ENCODE data around the gene SORT1. TPM values are rescaled to one million over a fixed set of nuclear protein-coding genes. Genes with fewer than 3 reads are reported as not detected.
"Not testable (repeated sequence)": the region's sequence is repeated elsewhere in the genome, so short reads cannot be mapped to it uniquely, and the experiment has no call there.

The SORT1 gene
- total RNA-seq, 1 donor from 2014 or later: 0.20 TPM

- Mint-ChIP-seq H3K4me3 (peak overlapping the region; percentile 83), H3K36me3 (ENCODE audit: low read depth) (peaks cover 25% of the 10 kb centered on the region), H3K27ac (no peak overlapping the region), H3K9me3 (no peaks in the 10 kb centered on the region), H3K4me1 (peaks cover 16% of the 10 kb centered on the region), H3K27me3 (peaks cover 40% of the 10 kb centered on the region)
- intact Hi-C loops (cut with micrococcal nuclease): loop anchor here (1.0 to 10.0 kb wide), 6 partner anchors 115 to 284 kb away; partner anchors contain the start of genes ELAPOR1 and PSRC1
- TF ChIP-seq CTCF (IDR thresholded peaks at IDR 0.05): no peak
- DNase-seq: no peak
- ChIA-PET CTCF (interaction anchor here (0.7 to 7.5 kb wide), 17 partner anchors 10 to 197 kb away, joined by 3 to 207 read pairs (median 5); partner anchors contain the start of genes CYB561D1, MYBPHL and PSRC1), POLR2A (interaction anchor here (0.8 to 2.3 kb wide), 4 partner anchors 27 to 152 kb away, joined by 3 to 8 read pairs (median 4); partner anchors contain the start of gene PSMA5)
- no peak for ATAC-seq (ENCODE audit: low read depth)
Observed at GRCh38 chr1:109398343-109399225, 866 bp upstream of the SORT1 start.

- Mint-ChIP-seq H3K36me3 (ENCODE audit: low read depth) (peaks cover 17% of the 10 kb centered on the region), H3K27me3 (peaks cover 52% of the 10 kb centered on the region), H3K4me1 (peaks cover 26% of the 10 kb centered on the region), H3K9me3 (no peaks in the 10 kb centered on the region), H3K27ac (no peak overlapping the region), H3K4me3 (peak overlapping the region; percentile 83)
- TF ChIP-seq CTCF (IDR thresholded peaks at IDR 0.05): no peak
- POLR2A ChIA-PET: interaction anchor here (0.9 to 2.3 kb wide), 2 partner anchors 114 to 120 kb away, joined by 4 to 8 read pairs; partner anchors contain the start of gene PSRC1
- no peak for DNase-seq
- no peak for ATAC-seq (ENCODE audit: low read depth)
- CTCF ChIA-PET: interaction anchor here (1.5 to 7.5 kb wide), 4 partner anchors 13 to 132 kb away, joined by 3 to 207 read pairs (median 22); partner anchors contain the start of gene PSRC1
- intact Hi-C loops (cut with micrococcal nuclease): loop anchor here (5.0 to 10.0 kb wide), 2 partner anchors 195 to 282 kb away; partner anchors contain the start of gene ELAPOR1
Observed at GRCh38 chr1:109396871-109397580, 692 bp downstream of the SORT1 start.

- CTCF ChIA-PET: interaction anchor here (1.5 to 7.5 kb wide), 2 partner anchors 12 to 118 kb away, joined by 3 to 207 read pairs; no protein-coding TSS in a partner anchor
- no peak for TF ChIP-seq CTCF (IDR thresholded peaks at IDR 0.05)
- Mint-ChIP-seq H3K27me3 (peaks cover 56% of the 10 kb centered on the region), H3K4me3 (peak overlapping the region; percentile 41), H3K27ac (no peak overlapping the region), H3K4me1 (peaks cover 32% of the 10 kb centered on the region), H3K36me3 (ENCODE audit: low read depth) (peaks cover 15% of the 10 kb centered on the region), H3K9me3 (no peaks in the 10 kb centered on the region)
- no peak for DNase-seq
- POLR2A ChIA-PET: interaction anchor here (0.9 kb wide), 1 partner anchor 114 kb away, joined by 4 read pairs; the partner anchor contains the start of gene PSRC1
- no peak for ATAC-seq (ENCODE audit: low read depth)
- intact Hi-C loops (cut with micrococcal nuclease): loop anchor here (5.0 to 10.0 kb wide), 2 partner anchors 194 to 282 kb away; partner anchors contain the start of gene ELAPOR1
Observed at GRCh38 chr1:109396513-109396839, 1.2 kb downstream of the SORT1 start.

GRCh38 chr1:109395602-109396512, 1.9 kb downstream of the SORT1 start:
- H3K36me3 Mint-ChIP-seq (ENCODE audit: low read depth): peaks cover 8% of the 10 kb centered on the region
- H3K27ac Mint-ChIP-seq: no peak overlapping the region
- peak overlapping the region; percentile 41 for H3K4me3 Mint-ChIP-seq
- no peak for TF ChIP-seq CTCF (IDR thresholded peaks at IDR 0.05)
- peaks cover 56% of the 10 kb centered on the region for H3K27me3 Mint-ChIP-seq
- peaks cover 37% of the 10 kb centered on the region for H3K4me1 Mint-ChIP-seq
- ChIA-PET POLR2A (interaction anchor here (0.9 kb wide), 1 partner anchor 113 kb away, joined by 4 read pairs; the partner anchor contains the start of gene PSRC1), CTCF (interaction anchor here (1.5 to 7.5 kb wide), 2 partner anchors 12 to 118 kb away, joined by 3 to 207 read pairs; no protein-coding TSS in a partner anchor)
- no peak for ATAC-seq (ENCODE audit: low read depth)
- intact Hi-C loops (cut with micrococcal nuclease): loop anchor here (5.0 to 10.0 kb wide), 2 partner anchors 194 to 281 kb away; partner anchors contain the start of gene ELAPOR1
- DNase-seq: no peak
- H3K9me3 Mint-ChIP-seq: no peaks in the 10 kb centered on the region

GRCh38 chr1:109395282-109395599, 2.5 kb downstream of the SORT1 start:
- H3K4me3 Mint-ChIP-seq; CTCF ChIA-PET; H3K27ac Mint-ChIP-seq; H3K36me3 Mint-ChIP-seq (ENCODE audit: low read depth); ATAC-seq (ENCODE audit: low read depth); DNase-seq; H3K9me3 Mint-ChIP-seq; POLR2A ChIA-PET: not testable (repeated sequence)
- intact Hi-C loops (cut with micrococcal nuclease): loop anchor here (5.0 to 10.0 kb wide), 2 partner anchors 193 to 280 kb away; partner anchors contain the start of gene ELAPOR1
- Mint-ChIP-seq H3K4me1 (peaks cover 38% of the 10 kb centered on the region), H3K27me3 (peaks cover 56% of the 10 kb centered on the region)
